Stimulated activated CD4-positive, alpha-beta T cell treated with anti-CD3 and anti-CD28 coated beads, TNF-alpha, amount 100 ng/mL, for 48 hours (primary cell): ENCODE measurements around the gene HS6ST2.

Source experiments
- DNase-seq, 3 donors: peaks; one replicate each; pipeline ENCODE4 v3.0.0-alpha.2; 2020; ENCODE audit warnings: low read depth in 3 of 3

The HS6ST2 gene

GRCh38 chrX:132848296-132848970 is 110.0 kb downstream of the HS6ST2 start:
- DNase-seq, result no peak

- DNase-seq, result no peak
Measured at GRCh38 chrX:132843363-132843762, 115.1 kb downstream of the HS6ST2 start.

- no peak for DNase-seq
Measured at GRCh38 chrX:132842460-132843238, 115.8 kb downstream of the HS6ST2 start.

- no peak for DNase-seq
Measured at GRCh38 chrX:132837967-132838366, 120.5 kb downstream of the HS6ST2 start.

- DNase-seq, result no peak
Measured at GRCh38 chrX:132837126-132837525, 121.3 kb downstream of the HS6ST2 start.

- DNase-seq, result no peak
Measured at GRCh38 chrX:132836471-132836870, 122.0 kb downstream of the HS6ST2 start.

- no peak for DNase-seq
Measured at GRCh38 chrX:132834741-132835140, 123.7 kb downstream of the HS6ST2 start.

GRCh38 chrX:132834109-132834508 is 124.3 kb downstream of the HS6ST2 start:
- no peak for DNase-seq

GRCh38 chrX:132833373-132833772 is 125.1 kb downstream of the HS6ST2 start:
- no peak for DNase-seq

GRCh38 chrX:132831336-132831973 is 127.0 kb downstream of the HS6ST2 start:
- no peak for DNase-seq

- DNase-seq, result no peak
Measured at GRCh38 chrX:132822634-132823012, 135.8 kb downstream of the HS6ST2 start.

- no peak for DNase-seq
Measured at GRCh38 chrX:132821974-132822633, 136.3 kb downstream of the HS6ST2 start.

- DNase-seq, result no peak
Measured at GRCh38 chrX:132820675-132821074, 137.8 kb downstream of the HS6ST2 start.

GRCh38 chrX:132819711-132820264 is 138.6 kb downstream of the HS6ST2 start:
- DNase-seq, result no peak

GRCh38 chrX:132818638-132819037 is 139.8 kb downstream of the HS6ST2 start:
- DNase-seq, result no peak

GRCh38 chrX:132815643-132816042 is 142.8 kb downstream of the HS6ST2 start:
- no peak for DNase-seq

GRCh38 chrX:132810964-132811712 is 147.3 kb downstream of the HS6ST2 start:
- DNase-seq, result no peak

- DNase-seq, result no peak
Measured at GRCh38 chrX:132810488-132810887, 147.9 kb downstream of the HS6ST2 start.

GRCh38 chrX:132809581-132809980 is 148.8 kb downstream of the HS6ST2 start:
- DNase-seq, result no peak

GRCh38 chrX:132807411-132808030 is 150.9 kb downstream of the HS6ST2 start:
- no peak for DNase-seq

GRCh38 chrX:132802033-132802432 is 156.4 kb downstream of the HS6ST2 start:
- no peak for DNase-seq
